ENCODE data around the gene GAS7.
"Not testable (repeated sequence)": the region's sequence is repeated elsewhere in the genome, so short reads cannot be mapped to it uniquely, and the experiment has no call there.

GAS7 gene

GRCh38 chr17:10042589-10043244 is 155.7 kb downstream of the GAS7 start:
- no peak for DNase-seq

GRCh38 chr17:10041916-10042588 is 156.4 kb downstream of the GAS7 start:
- DNase-seq, result no peak

- DNase-seq, result no peak
These were observed 157.2 kb downstream of the GAS7 start for GRCh38 chr17:10041287-10041612.

- no peak for DNase-seq
These were observed 161.8 kb downstream of the GAS7 start for GRCh38 chr17:10036511-10037061.

- DNase-seq, result no peak
These were observed 162.5 kb downstream of the GAS7 start for GRCh38 chr17:10035885-10036284.

DNA sequence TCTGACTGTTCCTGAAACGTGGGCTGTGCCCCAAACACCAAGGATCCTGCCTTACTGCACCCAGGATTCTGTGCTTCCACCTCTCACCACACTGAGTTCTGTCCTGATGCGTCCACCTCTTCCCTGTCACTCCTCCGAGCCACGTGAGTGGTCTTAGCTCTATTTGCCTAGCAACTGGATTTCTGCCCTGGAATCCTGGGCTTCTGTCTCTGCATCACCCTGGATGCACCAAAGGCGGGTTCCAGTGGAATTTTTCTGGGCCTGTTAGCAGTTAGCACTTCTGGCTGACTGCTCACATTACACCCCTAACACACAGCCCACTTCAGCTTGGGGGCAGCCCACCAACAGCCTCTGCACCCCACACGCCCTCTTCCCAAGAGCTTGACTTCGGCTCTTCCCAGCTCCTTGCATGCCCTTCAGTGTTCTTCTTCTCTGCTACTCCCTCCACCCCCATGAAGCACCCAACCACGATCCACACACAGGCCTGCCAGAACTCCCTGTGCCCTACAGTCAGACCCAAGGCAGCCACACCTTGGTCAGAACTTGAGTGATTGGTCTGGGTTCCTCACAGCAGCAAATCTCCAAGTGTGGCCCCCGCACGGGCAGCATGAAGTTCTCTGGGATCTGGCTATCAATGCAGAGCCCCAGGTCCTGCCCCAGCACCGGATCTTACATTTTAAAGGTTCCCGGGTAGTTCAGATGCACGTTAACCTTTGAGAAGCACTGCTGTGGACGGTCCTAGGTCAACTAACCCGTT is 163.5 kb downstream of the GAS7 start:
- DNase-seq, result no peak

DNA sequence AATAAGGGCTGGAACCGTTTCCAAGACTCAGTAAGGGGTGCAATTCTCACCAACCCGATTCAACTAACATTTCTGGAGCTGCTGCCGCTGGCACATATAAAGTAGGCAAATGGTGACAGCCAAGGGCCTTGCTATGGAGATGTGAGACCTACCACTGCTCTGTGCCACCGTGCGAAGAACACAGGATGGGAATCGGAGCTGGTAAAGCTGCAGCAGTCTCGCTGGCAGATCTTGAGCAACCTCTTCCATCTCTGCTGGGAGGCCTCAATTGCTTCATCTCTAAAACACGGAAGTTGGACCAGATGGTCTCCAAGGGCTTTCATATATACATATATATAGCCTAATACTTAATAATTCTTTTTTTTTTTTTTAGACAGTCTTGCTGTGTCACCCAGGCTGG is 164.4 kb downstream of the GAS7 start:
- no peak for DNase-seq

GRCh38 chr17:10033449-10033848 is 165.0 kb downstream of the GAS7 start:
- no peak for DNase-seq

- DNase-seq, result no peak
These were observed 166.1 kb downstream of the GAS7 start for GRCh38 chr17:10032118-10032852.

- DNase-seq, result no peak
These were observed 166.8 kb downstream of the GAS7 start for GRCh38 chr17:10031606-10032005.

DNA sequence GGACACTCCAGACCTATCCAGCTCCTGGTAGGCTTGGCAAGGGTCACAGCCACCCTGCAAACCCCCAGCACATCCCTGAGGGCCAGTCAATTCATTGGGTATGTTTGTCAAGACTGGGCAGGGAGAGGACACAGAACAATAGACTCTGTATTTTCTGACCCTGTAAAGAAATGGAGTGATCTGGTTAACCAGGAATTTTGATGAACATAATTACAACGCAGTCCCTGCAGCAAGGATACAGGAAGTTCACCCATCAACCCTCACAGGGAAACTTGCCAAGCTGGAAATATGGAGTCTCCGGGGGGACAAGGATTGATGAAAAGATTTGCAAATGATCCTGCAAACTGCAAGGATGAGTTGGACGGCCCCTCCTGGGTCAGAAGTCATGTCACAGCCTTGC is 167.3 kb downstream of the GAS7 start:
- no peak for DNase-seq

DNA sequence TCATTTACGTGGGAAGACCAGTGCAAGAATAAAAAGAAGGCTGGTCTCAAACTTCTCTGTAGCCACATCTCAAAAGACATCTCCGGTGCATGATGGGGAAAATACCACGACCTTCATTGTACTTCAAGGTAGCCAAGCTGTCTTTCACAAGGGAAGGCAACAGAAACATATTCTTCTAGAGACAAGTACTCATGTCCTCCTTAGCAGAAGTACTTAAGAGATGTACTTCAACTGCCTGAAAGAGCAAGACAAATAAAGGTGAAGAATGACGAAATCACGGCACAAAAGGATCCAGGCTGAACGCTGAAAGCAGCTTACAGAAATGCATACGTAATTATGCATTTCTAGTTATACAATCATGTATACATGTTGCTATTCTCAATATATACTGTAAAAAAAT is 169.3 kb downstream of the GAS7 start:
- no peak for DNase-seq

GRCh38 chr17:10025976-10026901 is 172.2 kb downstream of the GAS7 start:
- DNase-seq, result no peak

DNA sequence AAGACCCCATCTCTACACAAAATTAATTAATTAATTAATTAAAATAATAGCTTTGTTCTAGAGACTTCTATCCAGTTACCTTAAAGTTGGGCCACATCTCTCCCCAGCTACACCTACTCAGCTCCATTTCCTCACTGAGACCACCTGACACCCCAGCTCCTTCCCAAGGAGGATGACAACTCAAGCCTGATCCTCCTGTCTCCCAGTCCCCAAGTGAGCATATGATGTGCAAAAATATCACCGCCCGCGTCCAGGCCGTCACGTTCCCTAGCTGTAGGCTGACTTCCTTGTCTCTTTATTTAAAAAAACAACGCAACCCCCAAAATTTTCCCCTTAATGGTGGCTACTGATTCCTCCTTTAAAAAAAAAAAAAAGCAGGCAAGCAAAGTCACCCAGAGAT is 173.2 kb downstream of the GAS7 start:
- no peak for DNase-seq

DNA sequence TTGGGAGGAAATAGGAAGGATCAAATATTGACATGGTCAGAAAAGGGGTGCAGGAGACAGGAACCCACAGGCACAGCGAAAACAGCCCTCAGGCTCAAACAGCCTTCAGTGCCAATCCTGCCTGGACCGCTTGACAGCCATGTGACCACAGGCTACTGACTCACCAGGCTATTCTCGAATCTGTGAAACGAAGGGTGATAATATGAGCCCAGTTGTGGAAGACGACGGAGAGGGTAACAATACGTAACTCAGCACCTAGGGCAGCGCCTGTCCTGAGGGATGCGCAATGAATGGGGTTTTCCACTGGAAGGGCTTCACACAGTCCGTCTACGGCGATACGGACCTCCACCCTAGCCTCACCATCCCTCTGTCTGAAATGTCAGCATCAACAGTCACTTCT is 176.0 kb downstream of the GAS7 start:
- DNase-seq, result no peak

DNA sequence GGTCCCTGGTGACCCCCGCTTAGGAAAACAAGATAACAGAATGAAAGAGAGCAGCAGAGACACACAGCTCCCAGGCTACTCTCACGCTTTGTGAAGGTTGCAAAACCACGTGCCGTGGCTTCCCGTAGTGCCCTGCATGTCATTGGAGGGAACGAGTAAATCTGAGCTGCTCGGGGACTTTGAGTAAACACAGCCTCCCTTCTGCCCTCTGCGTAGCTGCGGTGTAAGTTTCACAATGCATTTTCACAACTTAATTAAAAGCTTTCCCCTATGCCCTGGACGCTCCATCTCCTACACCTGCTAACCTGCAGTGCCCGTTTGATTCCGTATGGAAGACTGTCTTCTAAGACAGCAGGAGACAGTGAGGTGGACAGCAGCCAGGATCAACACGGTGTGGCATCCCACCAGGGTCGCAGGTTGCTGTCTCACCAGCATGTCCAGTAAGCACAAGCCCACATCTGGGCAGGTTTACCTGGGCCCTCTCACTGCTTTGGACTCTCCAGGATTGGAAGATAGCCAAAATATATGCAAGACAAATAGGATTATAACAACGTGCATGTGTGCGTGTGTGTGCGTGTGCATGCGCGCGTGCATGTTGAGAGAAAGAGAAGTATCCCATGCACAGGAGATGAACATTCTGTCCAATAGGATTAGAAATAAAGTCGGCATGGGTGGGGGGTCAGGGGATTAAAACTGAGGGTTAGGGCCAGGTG is 177.0 kb downstream of the GAS7 start:
- no peak for DNase-seq

DNA sequence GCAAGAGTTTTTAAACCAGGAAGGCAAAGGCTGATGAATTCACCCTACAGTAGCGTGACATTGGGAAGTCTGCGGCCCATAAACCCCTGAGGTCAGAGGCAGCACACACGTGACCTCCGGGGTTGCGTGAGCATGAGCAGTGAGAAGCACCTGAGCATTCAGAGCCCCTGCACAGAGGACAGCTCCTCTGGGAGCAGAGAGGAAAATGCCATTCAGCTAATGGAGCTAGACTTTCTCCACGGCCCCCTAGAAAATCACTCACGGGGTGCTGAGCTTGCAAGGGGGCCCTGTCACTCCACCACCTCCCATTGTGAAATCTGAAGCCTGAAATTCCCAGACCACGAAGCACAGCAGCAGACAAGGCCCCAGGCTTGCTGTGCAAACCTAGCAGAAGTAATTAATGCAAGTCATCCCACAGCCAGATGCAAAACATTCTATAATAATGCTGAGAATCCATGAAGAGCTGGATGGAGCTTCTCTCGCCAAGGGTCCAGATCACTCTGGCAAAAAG is 178.4 kb downstream of the GAS7 start:
- no peak for DNase-seq

- DNase-seq, result no peak
These were observed 179.9 kb downstream of the GAS7 start for GRCh38 chr17:10018461-10018891.

GRCh38 chr17:10016958-10017570 is 181.3 kb downstream of the GAS7 start:
- DNase-seq, result not testable (repeated sequence)

- DNase-seq, result no peak
These were observed 184.9 kb downstream of the GAS7 start for GRCh38 chr17:10013365-10014112.

Measured in activated effector memory CD4-positive, alpha-beta T cell treated with anti-CD3 and anti-CD28 coated beads, Interleukin-2, amount 50 U/mL, for 16 hours (primary cell).